DMS 273 (cell line): ENCODE data around the gene RCVRN.

Experiments
- DNase-seq: peaks from one replicate; lab custom pipeline; 2025; ENCODE audit not compliant: unreplicated experiment; lab: John Stamatoyannopoulos, UW

Gene RCVRN

GRCh38 chr17:9899280-9900043, 5.6 kb downstream of the RCVRN start:
- no peak for DNase-seq

GRCh38 chr17:9898812-9899211, 6.3 kb downstream of the RCVRN start:
- DNase-seq = no peak

- DNase-seq = no peak
Measured at GRCh38 chr17:9897372-9897968, 7.6 kb downstream of the RCVRN start.

DNA sequence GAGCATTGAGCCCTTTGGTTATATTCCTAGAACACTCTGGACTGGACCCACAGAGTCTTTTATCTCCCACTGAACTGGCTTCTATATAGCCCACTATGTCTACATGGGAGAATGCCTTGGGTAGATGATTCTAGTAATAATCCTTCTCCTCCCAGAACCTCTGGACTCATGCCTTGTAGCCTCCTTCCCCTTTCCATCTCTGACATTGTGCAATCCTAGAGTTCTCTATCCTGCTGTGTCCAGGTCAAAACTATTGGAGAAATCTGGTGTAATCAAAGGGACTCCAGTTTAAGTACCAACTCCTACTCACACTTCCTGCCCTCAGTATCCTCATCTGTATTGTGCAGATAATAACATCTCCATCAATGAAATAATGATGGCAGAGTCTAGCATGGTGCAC, 9.1 kb downstream of the RCVRN start:
- no peak for DNase-seq

GRCh38 chr17:9894231-9894630, 10.8 kb downstream of the RCVRN start:
- DNase-seq = no peak

- DNase-seq = no peak
Measured at GRCh38 chr17:9893411-9894012, 11.6 kb downstream of the RCVRN start.

- peak; percentile 60 for DNase-seq
Measured at GRCh38 chr17:9890124-9890523, 14.9 kb downstream of the RCVRN start.

GRCh38 chr17:9887508-9887907, 17.6 kb downstream of the RCVRN start:
- DNase-seq = no peak

DNA sequence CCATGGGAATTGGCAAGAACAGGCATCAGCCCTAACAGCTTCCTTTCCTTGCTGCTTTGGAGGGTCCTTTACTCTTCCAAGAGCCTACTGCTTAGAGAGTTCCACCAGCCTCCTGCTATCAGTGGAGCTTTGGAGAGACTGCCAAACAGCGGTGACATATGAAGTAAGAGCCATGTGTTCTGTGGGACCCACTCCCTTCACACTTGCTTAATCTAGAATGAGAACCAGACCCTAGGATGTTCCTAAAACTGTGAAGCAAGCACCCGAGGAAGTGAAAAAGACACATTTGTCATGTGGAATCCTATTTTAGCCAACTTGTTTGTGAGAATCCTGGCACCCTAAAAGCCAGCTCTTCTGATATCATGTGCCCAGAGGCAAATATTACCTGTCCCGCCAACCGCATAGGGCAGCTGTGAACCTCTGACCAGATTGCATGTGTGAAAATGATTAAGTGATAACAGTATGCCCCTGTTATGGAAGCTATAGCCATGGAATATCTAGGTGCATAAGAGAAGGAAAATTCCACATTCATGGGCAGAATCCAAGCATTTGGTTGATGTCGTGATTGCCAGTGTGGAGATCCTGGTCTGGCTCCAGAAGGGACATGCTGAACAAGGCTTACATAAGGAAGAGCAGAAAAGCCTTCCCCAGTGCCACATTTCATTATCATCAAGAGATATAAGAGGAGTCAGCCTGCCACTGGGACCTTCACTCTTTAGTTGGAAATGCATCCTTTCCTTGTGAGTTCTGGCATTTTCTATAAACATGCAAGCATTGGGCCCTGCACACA, 18.7 kb downstream of the RCVRN start:
- no peak for DNase-seq

DNA sequence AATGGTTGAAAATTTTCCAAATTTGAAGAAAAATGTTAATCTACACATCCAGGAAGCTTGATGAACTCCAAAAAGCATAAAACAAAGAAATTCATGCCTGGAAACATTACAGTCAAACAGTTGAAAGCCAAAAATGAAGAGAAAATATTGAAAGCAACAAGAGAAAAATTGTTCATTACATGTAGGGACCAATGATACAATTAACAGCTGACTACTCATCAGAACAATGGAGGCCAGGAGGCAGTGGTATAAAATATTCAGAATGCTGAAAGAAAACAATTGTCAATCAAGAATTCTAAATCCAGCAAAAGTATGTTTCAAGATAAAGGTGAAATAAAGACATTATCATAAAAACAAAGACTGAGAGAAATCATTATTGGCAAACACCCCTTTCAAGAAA, 21.6 kb downstream of the RCVRN start:
- no peak for DNase-seq

DNA sequence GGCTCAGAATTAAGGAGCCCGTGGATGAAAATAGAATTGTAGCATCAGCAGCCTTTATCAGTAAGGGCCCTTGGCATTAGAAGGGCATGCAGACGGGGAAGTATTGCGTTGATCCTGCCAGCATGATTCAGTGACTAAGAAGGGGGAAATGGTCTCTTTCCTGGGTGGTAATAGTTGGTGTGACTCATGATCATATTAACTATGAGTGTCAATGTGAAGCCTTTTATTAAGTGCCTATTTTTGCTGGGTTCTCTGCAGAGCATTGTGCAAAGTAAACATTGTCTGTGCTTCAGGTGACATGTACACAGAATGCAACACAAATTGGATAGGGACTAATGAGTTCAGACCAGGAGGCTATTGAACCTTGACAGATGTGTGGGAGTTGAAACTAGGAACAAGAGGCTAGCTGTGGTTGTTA, 24.5 kb downstream of the RCVRN start:
- DNase-seq = no peak

DNA sequence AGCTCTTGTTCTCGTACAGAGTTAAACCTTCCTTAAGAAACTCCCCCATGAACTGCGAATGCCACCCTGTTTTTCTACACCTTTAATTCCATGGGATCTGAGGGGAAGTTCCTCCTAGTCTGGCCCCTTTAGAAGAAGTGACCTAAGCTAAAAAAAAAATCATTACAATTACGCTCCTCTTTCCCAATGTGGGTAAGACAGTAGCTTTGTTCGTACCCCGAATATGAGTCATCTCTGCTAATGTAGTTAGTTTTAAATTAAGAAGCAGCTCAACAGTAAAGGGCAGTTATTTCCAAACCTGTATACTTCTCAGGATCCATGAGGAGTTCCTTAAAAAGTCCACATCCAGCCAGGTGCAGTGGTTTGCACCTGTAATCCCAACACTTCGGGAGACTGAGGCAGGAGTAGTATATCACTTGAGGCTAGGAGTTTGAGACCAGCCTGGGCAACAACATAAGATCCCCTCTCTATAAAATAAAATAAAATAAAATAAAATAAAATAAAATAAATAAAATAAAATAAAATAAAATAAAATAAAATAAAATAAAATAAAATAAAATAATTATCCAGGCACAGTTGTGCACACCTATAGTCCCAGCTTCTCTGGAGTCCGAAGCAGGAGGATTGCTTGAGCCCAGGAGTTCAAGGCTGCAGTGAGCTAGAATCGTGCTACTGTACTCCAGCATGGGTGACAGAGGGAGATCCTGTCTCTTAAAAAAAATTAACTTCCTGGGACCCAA, 26.1 kb downstream of the RCVRN start:
- DNase-seq = no peak

- DNase-seq = no peak
Measured at GRCh38 chr17:9878356-9878755, 26.7 kb downstream of the RCVRN start.

DNA sequence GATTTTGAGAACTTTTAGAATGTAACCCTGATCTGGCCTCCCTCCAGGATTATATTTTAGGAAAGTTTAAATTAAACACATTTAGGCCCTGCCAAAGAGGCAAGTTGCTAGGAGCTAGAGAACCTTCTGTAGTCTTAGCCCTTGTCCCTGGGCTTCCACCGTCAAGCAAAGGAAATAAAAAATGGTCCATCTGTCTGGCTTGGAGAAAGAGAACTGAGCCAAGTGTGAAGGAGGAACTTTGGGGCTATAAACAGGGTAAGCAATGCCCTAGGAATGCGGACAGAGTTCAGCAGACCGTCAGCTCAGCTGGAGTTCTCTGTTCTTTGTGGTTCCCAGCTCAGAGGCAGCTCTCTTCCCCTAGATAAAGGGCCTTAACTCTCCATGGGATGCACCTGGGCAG, 29.6 kb downstream of the RCVRN start:
- DNase-seq = no peak

GRCh38 chr17:9874722-9875121, 30.3 kb downstream of the RCVRN start:
- DNase-seq = no peak

- DNase-seq = no peak
Measured at GRCh38 chr17:9872852-9873251, 32.2 kb downstream of the RCVRN start.

DNA sequence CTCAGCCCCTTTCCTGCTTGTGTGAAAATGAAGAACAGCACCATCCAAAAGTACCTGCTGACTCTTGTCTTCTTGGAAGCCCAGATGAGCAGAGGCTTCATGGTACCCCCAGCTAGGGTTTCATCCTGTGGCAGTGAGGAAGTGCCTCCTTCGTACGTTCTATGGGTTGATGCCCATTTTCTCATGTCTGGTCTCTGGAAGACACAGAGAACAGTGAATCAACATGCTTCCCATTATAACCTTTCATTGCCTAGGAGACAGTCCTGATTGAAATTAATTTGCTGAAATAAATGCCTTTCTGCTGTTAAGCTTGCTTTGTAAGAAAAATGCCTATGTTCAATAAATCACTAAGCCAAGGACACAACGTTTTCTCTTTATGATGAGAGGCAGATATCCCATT, 36.5 kb downstream of the RCVRN start:
- no peak for DNase-seq

GRCh38 chr17:9865586-9865985, 39.5 kb downstream of the RCVRN start:
- no peak for DNase-seq

GRCh38 chr17:9862949-9863348, 42.1 kb downstream of the RCVRN start:
- DNase-seq = no peak

GRCh38 chr17:9862220-9862619, 42.9 kb downstream of the RCVRN start:
- DNase-seq = no peak

GRCh38 chr17:9860851-9861250, 44.2 kb downstream of the RCVRN start:
- DNase-seq = no peak
